Left lung (tissue), 10 donors: ENCODE results near the gene NXF1. TPM values are rescaled to one million over a fixed set of nuclear protein-coding genes. Genes with fewer than 3 reads are reported as not detected.
A peak's percentile ranks its signal among the peaks of the same experiment; 100 is the strongest.
"Not testable (repeated sequence)": the region's sequence is repeated elsewhere in the genome, so short reads cannot be mapped to it uniquely, and the experiment has no call there.

Experiments
- ATAC-seq: fragments of 200-7000 bp; cut with Tn5 transposase; one replicate; pipeline ENCODE4 v1.9.1; 2020; ENCODE audit warnings: moderate library complexity
- DNase-seq, 4 donors: peaks; one replicate each; pipeline ENCODE4 v3.0.0-alpha.2; 2013 to 2020
- H3K27ac ChIP-seq, 2 donors: fragments of 200-600 bp; sonication (generic) in 1 of 2; one replicate each; pipeline versions ENCODE4 v1.5.0 to v1.8.0; 2020 to 2021
- H3K27me3 ChIP-seq, 2 donors: fragments of 200-600 bp; sonication (generic) in 1 of 2; one replicate each; pipeline versions ENCODE4 v1.5.0 to v1.8.0; 2020 to 2021
- H3K36me3 ChIP-seq, 2 donors: fragments of 200-600 bp; sonication (generic) in 1 of 2; one replicate each; pipeline versions ENCODE4 v1.5.0 to v1.8.0; 2020 to 2021
- H3K4me1 ChIP-seq, 2 donors: fragments of 200-600 bp; one replicate each; pipeline ENCODE4 v1.8.0; 2021
- H3K4me3 ChIP-seq, 2 donors: fragments of 200-600 bp; sonication (generic) in 1 of 2; one replicate each; pipeline versions ENCODE4 v1.5.0 to v1.8.0; 2020 to 2021; ENCODE audit warnings: mild to moderate bottlenecking in 1 of 2
- H3K9me3 ChIP-seq, 2 donors: fragments of 200-600 bp; sonication (generic) in 1 of 2; one replicate each; pipeline versions ENCODE4 v1.5.0 to v1.8.0; 2020 to 2021
- intact Hi-C, 2 donors: fragments of 100-400 bp; cut with DNase I; formaldehyde crosslinking; loops; one replicate each; pipeline versions ENCODE4 v1.11.2 to v1.14.2; 2022
- polyA plus RNA-seq, 6 donors: library from polyadenylated mRNA; unstranded; fragments of 120-200 nt; gene quantifications; one replicate each; pipeline ENCODE4 v1.2.1, GENCODE V29; 2013; ENCODE audit not compliant: insufficient read length in 6 of 6
- total RNA-seq, 2 donors: library from RNA; stranded (reverse); fragmentation: NEBNext Ultra II Directional; extraction: Animal tissue kit (Norgen Biotek cat#: 25700); gene quantifications; one replicate each; pipeline ENCODE4 v1.2.1, GENCODE V29; 2021
- TF ChIP-seq, protein P1 (sequence below), 2 donors: fragments of 200-600 bp; sonication (generic) in 1 of 2; IDR thresholded peaks; one replicate each; pipeline versions ENCODE4 v1.5.0 to v1.8.0; 2021; ENCODE audit warnings: antibody characterized with exemption in 2 of 2
- donor health status: DM: no; HTN: yes; CAD: no.
- donor health status: DM: no; HTN: no; CAD: no.

The NXF1 gene
- total and polyA plus RNA-seq, 8 donors: 67.8 to 157 (median 128) TPM

DNA sequence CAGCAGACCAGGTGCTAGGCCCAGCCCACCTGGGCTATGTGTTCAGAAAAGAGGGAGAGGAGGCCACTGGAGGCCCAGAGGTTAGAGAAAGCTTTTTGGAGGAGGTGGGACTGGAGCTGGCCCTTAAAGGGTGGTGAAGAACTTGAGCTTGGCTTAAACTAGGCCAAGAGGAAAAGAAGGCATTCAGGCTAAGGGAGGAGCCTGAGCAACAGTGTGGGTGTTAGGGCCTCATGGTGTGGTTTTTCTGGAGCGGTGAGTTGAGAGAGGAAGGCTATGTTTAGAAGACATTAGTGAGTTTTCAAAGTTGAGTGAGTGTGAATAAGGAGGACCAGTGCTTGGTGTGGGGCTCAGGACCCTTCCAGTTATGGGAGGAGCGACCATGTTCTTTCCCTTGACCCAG is 27.9 kb downstream of the NXF1 start:
- no peak for DNase-seq
- intact Hi-C loops: no loop called here

DNA sequence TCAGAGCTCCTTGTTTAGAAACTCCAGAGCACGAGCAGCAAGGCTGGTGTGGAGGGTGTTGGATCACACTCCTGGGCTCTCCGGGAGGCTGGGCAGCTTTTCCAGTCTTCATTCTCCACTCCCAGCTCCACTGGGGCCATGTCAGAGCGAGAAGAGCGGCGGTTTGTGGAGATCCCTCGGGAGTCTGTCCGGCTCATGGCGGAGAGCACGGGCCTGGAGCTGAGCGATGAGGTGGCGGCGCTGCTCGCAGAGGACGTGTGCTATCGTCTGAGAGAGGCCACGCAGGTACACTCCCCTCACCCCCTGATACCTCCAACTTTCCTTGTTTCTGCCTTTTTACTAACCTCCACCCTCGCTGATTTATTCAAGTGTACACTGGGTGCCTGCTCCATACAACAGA is 29.6 kb downstream of the NXF1 start:
- Histone ChIP-seq H3K4me3 (no peak overlapping the region), H3K4me1 (peaks cover 8 to 33% of the 10 kb centered on the region in 2 donors), H3K27ac (peak overlapping the region in 1 of 2 donors; percentile 73), H3K27me3 (no peaks in the 10 kb centered on the region), H3K36me3 (peaks cover 0 to 49% of the 10 kb centered on the region in 2 donors), H3K9me3 (no peaks in the 10 kb centered on the region)
- TF ChIP-seq, protein P1, sequence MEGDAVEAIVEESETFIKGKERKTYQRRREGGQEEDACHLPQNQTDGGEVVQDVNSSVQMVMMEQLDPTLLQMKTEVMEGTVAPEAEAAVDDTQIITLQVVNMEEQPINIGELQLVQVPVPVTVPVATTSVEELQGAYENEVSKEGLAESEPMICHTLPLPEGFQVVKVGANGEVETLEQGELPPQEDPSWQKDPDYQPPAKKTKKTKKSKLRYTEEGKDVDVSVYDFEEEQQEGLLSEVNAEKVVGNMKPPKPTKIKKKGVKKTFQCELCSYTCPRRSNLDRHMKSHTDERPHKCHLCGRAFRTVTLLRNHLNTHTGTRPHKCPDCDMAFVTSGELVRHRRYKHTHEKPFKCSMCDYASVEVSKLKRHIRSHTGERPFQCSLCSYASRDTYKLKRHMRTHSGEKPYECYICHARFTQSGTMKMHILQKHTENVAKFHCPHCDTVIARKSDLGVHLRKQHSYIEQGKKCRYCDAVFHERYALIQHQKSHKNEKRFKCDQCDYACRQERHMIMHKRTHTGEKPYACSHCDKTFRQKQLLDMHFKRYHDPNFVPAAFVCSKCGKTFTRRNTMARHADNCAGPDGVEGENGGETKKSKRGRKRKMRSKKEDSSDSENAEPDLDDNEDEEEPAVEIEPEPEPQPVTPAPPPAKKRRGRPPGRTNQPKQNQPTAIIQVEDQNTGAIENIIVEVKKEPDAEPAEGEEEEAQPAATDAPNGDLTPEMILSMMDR (IDR thresholded peaks at IDR 0.05): no peak
- no peak for ATAC-seq
- intact Hi-C loops: no loop called here
- DNase-seq: no peak

More for the DNA sequence above, 27.9 kb downstream of the NXF1 start:
- peaks cover 0 to 64% of the 10 kb centered on the region in 2 donors for H3K36me3 ChIP-seq
- no peaks in the 10 kb centered on the region for H3K27me3 ChIP-seq
- peaks cover 0 to 21% of the 10 kb centered on the region in 2 donors for H3K4me1 ChIP-seq
- TF ChIP-seq, protein P1 (IDR thresholded peaks at IDR 0.05): no peak
- H3K4me3 ChIP-seq: no peak overlapping the region
- ATAC-seq: no peak
- no peaks in the 10 kb centered on the region for H3K9me3 ChIP-seq
- no peak overlapping the region for H3K27ac ChIP-seq

DNA sequence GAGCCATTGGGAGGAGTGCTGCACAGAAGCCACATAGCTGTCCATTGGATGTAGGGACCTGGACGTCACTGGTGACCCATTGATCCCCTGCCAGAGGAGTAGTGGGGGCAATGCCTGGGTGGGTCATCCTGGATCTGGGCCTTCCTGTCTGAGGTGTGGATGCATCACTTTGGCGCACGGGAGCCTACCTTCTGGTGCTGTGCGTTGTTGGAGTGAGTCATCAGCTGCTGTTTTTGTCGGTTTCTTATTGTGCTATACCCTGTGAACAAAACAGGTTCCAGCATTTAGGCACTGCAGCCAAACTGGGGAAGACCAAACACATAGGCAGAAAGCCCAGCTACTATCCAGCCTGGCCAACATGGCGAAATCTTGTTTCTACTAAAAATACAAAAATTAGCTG is 30.8 kb downstream of the NXF1 start:
- peaks cover 16 to 42% of the 10 kb centered on the region in 2 donors for H3K4me1 ChIP-seq
- TF ChIP-seq, protein P1 (IDR thresholded peaks at IDR 0.05): no peak
- H3K4me3 ChIP-seq: no peak overlapping the region
- peaks cover 0 to 39% of the 10 kb centered on the region in 2 donors for H3K36me3 ChIP-seq
- peak overlapping the region in 1 of 2 donors; percentile 73 for H3K27ac ChIP-seq
- intact Hi-C loops: no loop called here
- H3K9me3 ChIP-seq: no peaks in the 10 kb centered on the region
- no peak for DNase-seq
- H3K27me3 ChIP-seq: no peaks in the 10 kb centered on the region
- no peak for ATAC-seq

DNA sequence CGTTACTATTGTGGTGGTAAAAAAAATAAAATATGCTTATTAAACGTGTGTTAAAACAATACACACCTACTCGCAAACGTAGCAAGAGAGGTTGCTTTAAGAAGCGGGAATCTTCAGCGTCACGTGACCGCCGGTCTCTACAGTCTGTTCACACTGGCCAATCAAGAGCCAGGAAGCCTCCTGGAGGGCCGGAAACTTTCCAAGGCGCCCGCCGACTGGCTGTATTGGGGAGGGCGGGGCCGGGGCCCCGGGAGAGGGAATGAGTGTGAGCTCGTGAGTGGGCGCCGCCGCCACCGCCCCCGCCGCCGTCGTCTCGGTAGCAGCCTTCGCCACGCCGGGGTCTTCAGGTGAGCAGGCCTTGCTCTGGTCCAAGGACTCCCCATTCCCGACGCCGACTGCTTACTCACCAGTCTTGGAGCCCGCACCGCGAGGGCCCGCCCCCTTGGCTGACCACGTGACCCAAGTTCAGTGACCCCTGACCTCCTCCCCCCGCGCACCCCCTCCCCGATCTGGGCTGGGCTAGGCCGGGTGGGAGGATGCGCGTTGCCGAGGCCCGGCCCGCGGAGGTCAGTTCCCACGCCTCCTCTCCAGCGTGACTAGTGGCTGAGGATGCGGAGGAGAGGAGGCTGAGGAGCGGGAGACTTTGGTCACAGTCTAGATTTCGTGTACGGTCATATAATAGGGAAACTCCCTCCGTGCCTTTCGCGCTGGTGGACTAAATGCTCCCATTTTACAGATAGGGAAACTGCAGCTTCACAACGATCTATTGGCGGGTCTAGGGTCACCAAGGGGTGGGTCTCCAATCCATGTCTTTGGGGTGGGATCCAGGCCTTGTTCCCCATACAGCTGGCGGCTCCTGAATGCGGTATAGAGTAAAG is 33.9 kb downstream of the NXF1 start, which contains the start of gene TAF6L:
Gene TAF6L (plus strand): TSS at position 253 of the 878 bp plus-strand sequence. CDS start 4,388 bp downstream, outside the sequence.
- DNase-seq: peak; percentile 95 to 98 (median 97)
- intact Hi-C loops: no loop called here
- peaks cover 16 to 42% of the 10 kb centered on the region in 2 donors for H3K4me1 ChIP-seq

DNA sequence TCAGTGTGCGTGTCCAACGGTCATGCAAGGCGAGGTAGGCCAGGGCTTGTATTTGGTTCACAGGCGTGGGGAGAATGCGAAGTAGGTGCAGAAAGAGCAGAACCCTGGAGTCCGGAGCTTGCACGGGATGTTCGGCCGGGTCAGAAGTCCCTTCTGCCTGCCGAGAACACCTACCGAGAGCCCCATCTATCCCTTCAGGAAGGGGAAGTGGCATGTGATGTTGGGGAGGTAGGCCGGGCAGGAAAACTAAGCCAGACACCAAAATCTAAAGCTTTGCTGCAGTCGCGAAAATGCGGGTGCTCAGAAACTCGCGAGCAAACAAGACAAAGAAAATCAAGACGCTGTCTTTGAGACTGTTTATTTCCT is 34.5 kb downstream of the NXF1 start:
- DNase-seq (peak in 1 of 4 donors; percentile 44), ATAC-seq (peak; percentile 30)
- H3K27me3 ChIP-seq: no peaks in the 10 kb centered on the region
- TF ChIP-seq, protein P1 (IDR thresholded peaks at IDR 0.05): no peak
- peaks cover 0 to 32% of the 10 kb centered on the region in 2 donors for H3K36me3 ChIP-seq
- intact Hi-C loops: no loop called here
- peak overlapping the region; percentile 52 to 72 for H3K4me3 ChIP-seq
- no peaks in the 10 kb centered on the region for H3K9me3 ChIP-seq
- peak overlapping the region; percentile 91 to 94 for H3K27ac ChIP-seq
- peaks cover 16 to 42% of the 10 kb centered on the region in 2 donors for H3K4me1 ChIP-seq

More for the DNA sequence above, 33.9 kb downstream of the NXF1 start, which contains the start of gene TAF6L:
- Histone ChIP-seq H3K27me3 (no peaks in the 10 kb centered on the region), H3K27ac (peak within 1 kb of the TSS; percentile 91 to 94), H3K4me3 (peak within 1 kb of the TSS; percentile 52 to 72), H3K9me3 (no peaks in the 10 kb centered on the region), H3K36me3 (peaks cover 0 to 32% of the 10 kb centered on the region in 2 donors)
- ATAC-seq: peak; percentile 97
- TF ChIP-seq, protein P1 (IDR thresholded peaks at IDR 0.05): no peak

DNA sequence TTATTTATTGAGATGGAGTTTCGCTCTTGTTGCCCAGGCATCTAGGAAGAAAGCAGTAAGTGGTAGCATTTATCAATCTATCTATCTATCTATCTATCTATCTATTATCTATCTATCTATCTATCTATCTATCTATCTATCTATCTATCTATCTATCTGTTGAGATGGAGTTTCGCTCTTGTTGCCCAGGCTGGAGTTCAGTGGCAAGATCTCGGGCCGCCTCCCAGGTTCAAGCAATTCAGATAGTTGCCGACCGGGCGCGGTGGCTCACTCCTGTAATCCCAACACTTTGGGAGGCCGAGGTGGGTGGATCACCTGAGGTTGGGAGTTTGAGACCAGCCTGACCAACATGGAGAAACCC is 44.4 kb downstream of the NXF1 start:
- H3K27me3 ChIP-seq, intact Hi-C loops, ATAC-seq, H3K9me3 ChIP-seq, H3K36me3 ChIP-seq, DNase-seq: not testable (repeated sequence)
- Histone ChIP-seq H3K27ac (peak overlapping the region; percentile 75 to 96), H3K4me1 (peaks cover 10 to 19% of the 10 kb centered on the region in 2 donors), H3K4me3 (peak overlapping the region; percentile 11 to 88)
